GM12891 (cell line): Measurements from ENCODE around the gene SMG7.

Experiments used
- POLR2A ChIP-seq: IDR thresholded peaks from 2 replicates; pipeline ENCODE4 v1.6.1; 2011; ENCODE audit warnings: low read depth, low read length, control low read depth
- POLR2AphosphoS5 ChIP-seq: IDR thresholded peaks from 2 replicates; pipeline ENCODE4 v1.6.1; 2011; ENCODE audit warnings: low read depth, low read length, control low read depth
- POU2F2 ChIP-seq: IDR thresholded peaks from 2 replicates; pipeline ENCODE4 v1.6.1; 2011; ENCODE audit warnings: low read depth, mild to moderate bottlenecking, control low read depth, low read length, moderate library complexity
- SPI1 ChIP-seq: IDR thresholded peaks from 2 replicates; pipeline ENCODE4 v1.6.1; 2011; ENCODE audit warnings: low read depth, low read length, control low read depth
- TAF1 ChIP-seq: IDR thresholded peaks from 2 replicates; pipeline ENCODE4 v1.6.1; 2011; ENCODE audit warnings: low read depth, low read length, control low read depth

DNA sequence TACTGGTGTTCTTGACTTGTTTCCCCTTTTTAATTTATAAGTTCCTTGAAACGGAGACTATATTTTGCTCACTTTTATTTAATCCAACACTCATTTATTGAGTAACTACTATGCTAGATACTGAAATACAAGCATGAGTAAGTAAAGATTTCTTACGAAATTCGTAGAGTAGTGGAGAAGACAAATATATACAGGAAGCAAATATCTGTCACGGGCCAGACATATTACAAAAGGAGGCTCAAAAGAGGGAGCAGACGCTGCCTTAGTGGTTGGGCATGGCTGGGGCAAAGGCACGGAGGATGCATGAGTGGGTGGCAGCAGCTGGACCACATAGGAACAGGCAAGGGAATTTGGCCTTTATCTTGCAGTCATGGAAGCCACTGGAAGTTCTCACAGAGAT is 111.2 kb downstream of the SMG7 start:
- TF ChIP-seq POLR2A = no peak
- TF ChIP-seq TAF1 = no peak
- no peak for TF ChIP-seq SPI1
- TF ChIP-seq POLR2AphosphoS5 = no peak
- TF ChIP-seq POU2F2 = no peak
